GM19397 (cell line): ENCODE data around the gene ATP8A1.
"Not testable (repeated sequence)": the region's sequence is repeated elsewhere in the genome, so short reads cannot be mapped to it uniquely, and the experiment has no call there.

Experiments
- ATAC-seq: cut with Tn5 transposase; IDR thresholded peaks from one replicate; pipeline ENCODE4 v1.9.1; 2021; ENCODE audit warnings: mild to moderate bottlenecking, moderate library complexity; ENCODE audit not compliant: unreplicated experiment

The ATP8A1 gene

DNA sequence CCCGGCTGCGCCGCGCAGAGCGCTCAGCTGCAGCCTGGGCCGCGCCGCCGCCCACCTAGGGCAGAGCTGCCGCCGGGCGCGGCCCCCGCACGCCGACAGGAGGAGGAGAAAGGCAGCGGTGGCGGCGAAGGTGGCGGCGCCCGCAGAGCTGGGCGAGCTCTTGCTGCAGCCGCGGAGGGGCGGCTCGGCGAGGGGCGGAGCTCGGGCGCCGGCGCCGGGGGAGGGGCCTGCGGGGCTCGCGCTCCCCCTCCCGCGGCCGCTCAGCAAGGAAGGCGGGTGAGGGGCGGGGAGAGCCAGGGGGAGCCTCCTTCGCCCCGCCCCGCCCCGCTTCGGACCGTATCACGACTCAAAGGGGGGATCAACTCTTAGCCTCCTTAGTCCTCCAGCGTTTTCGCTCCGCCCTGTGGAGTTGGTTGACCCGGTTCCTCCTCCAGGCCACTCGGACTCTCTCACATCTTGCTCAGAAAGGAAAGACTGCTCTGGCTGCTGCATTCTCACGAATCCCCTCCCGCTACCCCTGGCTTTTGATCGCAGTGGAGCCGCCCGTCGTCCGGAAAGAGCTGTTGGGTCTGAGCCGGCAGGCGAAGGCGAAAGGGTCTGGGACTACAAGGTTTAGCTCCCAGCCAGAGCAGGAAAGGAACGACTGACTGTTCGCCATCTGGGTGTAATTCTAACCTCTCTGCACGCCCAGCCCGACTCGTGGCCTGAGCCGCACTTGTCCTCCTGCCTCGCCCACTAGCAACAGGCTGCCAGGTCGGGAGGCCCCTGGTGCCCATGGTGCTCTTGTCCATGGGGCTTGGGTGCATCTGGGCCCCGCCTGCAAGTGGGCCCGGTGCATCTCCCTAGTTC lies at the start of gene ATP8A1:
Gene ATP8A1 (minus strand): TSS at position 162 of the 849 bp plus-strand sequence. CDS start 232 bp downstream, outside the sequence.
- peak; percentile 77 for ATAC-seq

DNA sequence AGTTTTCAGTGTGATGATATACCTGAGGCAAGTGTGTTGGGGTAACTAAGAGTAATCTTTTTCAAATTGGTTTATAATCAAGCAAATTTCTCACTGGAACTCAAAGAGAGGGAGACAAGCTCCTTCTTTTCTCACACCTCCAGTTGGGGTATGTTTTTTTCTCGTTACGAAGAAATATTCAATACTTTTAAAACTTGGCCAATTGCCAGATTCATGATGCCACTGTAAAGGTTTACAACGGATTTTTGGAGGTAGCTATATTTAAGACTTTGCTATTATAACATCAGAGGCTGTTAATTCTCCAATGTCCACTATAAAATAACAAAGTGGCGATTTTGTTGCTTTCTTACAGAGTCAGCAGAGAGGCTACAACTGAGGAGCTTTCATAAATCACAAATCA lies 49.2 kb upstream of the ATP8A1 start:
- no peak for ATAC-seq

DNA sequence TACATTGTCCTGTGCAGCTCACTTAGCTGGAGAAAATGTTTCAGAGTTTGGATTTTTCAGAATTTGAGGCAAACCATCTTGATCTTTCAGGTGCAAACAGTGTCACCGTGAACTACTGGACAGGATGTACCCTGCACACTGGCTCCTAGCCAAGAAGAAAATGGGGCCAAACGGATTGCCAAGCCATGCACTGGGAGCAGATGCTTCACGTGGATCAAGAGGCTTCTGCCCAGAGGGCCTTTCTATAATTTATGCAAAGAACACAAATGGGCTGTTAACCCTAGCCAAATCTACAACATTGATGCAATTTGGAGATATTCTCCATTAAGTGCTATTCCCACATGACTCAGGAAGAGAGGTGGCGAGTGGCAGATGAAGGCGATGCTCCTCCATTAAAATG lies 46.9 kb upstream of the ATP8A1 start:
- no peak for ATAC-seq

DNA sequence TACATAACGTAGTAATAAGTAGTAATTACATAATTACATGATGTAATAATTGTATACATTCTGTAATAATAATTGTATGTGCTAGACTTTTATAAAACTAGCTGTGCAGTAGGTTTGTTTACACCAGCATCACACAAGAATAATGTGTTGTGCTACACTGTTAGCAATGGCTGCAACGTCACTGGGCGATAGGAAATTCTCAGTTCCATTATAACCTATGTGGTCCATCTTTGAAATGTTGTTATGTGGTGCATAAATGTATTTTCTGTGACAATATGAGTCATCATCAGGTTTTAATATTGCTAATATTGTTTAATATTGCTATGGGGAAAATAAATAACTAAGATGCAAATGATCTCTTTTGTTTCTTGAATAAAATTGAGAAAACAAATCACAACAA lies 46.0 kb upstream of the ATP8A1 start:
- no peak for ATAC-seq

DNA sequence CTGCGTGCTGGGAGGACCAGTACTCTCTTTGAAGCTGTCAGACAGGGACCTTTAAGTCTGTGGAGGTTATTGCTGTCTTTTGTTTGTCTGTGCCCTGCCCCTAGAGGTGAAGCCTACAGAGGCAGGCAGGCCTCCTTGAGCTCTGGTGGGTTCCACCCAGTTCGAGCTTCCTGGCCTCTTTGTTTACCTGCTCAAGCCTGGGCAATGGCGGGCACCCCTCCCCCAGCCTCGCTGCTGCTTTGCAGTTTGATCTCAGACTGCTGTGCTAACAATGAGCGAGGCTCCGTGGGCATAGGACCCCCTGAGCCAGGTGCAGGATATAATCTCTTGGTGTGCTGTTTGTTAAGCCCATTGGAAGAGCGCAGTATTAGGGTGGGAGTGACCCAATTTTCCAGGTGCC lies 44.9 kb upstream of the ATP8A1 start:
- ATAC-seq, result not testable (repeated sequence)

DNA sequence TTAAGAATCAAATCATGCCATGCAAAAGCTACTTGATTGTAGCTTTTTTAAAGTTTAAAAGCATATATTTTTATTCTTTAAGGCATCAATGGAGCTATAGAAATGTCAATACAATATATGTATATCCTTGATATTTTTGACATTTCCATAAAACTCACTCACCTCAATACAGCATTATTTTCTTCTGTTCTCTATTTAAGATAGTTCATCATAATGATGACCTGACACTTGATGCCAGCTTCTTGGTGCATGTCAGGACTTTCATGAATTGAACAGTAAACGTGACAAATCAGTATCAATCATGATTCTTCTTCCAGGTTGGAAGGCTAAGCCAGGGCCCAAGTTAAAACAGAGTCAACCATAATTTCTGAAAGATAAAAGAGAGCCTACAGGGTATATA lies 33.6 kb upstream of the ATP8A1 start:
- no peak for ATAC-seq

DNA sequence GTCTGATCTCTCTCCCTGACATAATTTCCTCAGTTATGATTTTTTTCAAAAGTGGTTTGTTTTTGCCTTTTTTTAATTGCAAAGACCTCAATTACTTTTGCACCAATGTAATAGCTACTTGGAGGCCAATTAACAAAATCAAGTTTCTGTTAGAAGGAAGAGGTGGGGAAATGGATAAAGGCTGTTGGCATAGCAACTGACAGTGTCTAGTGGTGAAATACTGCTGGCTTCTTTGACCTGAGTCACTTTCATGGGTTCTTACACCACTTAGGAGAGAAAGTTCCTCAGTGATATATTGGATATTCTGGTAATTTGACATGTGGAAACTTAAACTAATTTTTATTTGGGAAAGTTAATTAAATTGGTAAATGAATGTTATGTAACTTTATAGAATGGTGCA lies 26.5 kb upstream of the ATP8A1 start:
- ATAC-seq, result no peak

DNA sequence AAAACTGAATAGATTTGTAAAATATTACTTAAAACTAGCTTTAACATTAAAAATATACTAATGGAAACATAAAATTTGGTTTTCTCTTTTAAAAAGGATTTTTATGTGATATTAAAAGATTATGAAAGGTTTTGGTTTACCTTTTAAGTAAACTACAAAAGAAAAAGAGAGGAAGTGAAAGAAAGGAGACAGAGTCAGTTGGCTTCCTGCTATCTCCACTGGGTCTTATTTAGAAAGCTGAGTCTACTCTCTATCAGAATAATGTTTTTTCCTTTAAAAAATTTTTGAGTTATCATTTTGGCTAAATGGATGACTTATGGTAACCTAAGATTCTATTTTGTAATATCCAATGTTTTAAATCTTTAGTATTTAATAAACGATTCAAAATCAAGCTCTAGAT lies 21.6 kb upstream of the ATP8A1 start:
- no peak for ATAC-seq

DNA sequence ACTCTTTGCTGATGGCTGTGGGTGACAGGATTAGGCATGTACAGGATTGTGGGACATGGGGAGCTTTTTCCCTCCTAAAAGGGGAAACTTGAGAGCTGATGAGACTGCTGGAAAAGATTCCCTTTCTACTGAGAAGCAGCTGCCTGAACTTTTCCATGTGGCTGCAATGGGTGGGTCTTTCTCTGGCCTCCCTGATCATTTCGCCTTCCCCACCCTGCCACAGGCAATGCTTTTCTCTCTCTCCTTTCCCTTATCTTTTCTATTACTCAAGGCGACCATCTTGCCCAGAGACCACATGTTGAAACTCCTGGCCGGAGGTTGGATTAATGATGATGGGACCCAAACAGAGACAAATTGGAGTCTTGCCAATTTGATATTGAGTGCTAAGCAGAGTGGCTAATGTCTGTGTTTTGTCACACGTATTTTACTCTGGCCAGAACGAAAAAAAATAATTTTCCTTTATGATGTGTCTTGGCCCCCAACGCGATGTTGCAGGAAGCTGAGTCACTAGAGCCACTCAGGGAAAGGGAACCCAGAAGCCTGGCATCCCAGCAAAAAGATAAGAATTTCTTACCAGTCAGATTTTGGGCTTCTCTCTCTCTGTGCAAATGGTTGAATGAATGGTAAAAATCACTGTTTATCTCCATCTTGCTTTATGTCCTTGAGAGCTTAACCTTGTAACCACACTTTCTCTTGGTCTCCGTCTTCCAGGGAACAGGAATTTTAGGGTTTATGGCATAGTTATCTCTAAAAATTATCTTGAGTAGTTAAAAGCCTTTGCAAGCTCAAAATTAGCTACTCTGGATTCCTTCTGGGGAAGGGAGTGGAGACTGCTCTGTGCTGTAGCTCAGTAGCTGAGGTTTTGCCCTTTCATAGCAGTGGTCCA lies 19.4 kb upstream of the ATP8A1 start:
- ATAC-seq, result no peak

DNA sequence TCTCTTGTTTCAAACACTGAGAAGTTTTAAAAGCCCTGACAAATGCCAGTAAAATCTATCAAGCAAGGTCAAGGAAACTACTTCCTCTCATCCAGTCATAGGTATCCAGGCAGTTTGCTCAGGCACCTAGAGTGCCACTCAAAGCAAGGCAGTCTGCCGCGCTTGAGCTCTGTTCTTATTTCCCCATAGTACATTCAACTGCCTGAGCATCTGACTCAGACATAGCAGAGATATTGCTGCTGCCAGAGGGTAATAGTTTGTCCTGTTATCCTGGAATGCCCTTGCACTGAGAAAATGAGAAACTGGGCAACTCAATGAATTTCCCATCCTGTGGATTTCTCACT lies 16.1 kb upstream of the ATP8A1 start:
- ATAC-seq, result no peak

DNA sequence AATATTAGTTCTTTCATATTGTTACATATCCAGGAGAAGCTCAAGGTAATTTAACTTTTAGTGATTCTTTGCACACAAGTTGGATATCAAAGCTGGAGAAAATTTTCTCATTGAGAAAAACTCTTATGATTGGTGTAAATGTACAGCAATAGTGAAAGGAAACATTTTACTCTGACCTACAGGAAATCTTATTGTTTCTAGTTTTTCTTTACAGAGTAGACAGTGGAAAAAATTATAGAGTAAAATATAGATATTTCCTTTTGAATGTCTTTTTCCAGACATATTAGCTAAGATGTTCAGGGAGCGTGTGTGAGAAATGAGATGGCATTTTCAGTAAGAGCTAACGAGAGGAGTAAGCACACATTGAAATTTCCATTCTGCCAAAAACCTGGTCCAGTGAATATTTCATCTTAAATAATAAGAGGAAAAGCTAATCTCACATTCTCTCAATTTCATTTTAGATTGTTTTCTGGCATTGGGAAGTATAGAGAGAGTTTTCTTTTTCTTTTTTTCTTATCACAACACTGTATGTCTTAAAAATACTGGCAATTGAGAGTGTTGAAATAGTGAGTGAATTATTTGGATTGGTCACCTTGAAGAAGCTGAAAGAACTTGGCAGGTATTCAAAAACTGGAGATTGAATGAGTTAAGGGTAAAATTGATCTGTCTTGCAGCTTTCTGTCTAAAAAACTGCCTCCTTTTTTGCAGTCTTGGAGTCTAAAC lies 15.6 kb upstream of the ATP8A1 start:
- ATAC-seq, result no peak

DNA sequence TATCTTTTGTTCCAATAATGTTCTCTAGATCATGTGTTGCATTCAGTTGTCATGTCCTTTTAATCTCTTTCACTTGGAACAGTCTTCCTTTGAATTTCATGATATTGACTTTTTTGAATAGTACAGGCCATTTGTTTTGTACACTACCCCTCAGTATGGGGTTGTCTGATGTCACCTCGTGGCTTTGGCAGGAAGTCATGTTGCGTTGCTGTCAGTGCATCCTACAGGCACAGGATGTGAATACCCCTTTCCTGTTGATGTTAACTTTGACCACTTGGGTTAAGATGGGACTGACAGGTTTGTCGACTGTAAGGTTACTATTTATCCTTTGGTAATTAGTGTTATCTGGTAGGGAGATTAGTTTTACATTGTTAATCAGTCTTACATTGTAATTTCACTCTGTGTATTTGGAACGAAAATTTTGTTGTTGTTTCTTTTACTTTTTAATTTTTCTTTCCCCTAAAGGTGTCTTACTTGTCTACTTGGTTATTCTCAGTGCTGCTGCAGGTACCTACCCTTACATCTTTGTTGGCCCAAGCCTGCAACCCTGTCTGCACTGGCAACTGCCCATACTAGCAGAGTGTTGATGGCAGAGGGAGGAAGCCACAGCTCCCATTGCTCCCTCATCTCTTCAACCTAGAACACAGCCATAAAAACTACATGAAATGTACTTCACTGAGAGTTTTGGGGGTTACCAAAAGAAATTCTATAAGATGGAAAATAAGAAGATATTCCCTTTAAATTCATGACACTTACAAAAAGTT lies 14.7 kb upstream of the ATP8A1 start:
- ATAC-seq, result peak; percentile 85

DNA sequence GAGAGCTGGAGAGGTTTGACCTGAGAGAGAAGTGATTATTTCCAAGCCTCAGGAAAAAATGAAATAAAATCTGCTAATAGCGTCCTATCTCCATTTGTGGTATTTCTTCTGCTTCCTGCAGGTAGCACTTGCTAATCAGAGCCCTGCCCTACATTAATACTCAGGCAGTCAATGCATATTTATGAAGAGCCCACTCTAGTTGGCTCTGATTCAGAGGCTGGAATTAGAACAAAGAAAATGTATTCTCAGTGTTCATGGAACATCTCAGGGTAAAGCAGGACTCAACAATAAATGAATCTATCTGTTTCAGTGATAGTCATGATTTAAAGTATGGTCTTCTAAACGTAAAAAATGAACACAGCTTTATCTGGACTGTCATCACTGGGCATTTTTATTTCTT lies 1.4 kb upstream of the ATP8A1 start:
- no peak for ATAC-seq

DNA sequence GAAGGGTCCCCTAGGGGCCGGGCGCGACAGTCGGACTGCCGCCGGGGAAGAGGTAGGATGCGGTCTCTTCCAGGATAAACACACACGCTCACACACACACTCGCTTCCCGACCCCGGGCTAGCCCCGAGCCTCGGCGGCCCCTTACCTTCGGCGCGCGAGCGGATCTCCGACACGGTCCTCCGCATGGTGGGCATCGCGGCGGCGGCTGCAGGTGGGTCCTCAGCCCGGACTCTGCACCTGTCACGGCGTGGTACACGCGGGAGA lies 294 bp downstream of the ATP8A1 start:
- no peak for ATAC-seq

DNA sequence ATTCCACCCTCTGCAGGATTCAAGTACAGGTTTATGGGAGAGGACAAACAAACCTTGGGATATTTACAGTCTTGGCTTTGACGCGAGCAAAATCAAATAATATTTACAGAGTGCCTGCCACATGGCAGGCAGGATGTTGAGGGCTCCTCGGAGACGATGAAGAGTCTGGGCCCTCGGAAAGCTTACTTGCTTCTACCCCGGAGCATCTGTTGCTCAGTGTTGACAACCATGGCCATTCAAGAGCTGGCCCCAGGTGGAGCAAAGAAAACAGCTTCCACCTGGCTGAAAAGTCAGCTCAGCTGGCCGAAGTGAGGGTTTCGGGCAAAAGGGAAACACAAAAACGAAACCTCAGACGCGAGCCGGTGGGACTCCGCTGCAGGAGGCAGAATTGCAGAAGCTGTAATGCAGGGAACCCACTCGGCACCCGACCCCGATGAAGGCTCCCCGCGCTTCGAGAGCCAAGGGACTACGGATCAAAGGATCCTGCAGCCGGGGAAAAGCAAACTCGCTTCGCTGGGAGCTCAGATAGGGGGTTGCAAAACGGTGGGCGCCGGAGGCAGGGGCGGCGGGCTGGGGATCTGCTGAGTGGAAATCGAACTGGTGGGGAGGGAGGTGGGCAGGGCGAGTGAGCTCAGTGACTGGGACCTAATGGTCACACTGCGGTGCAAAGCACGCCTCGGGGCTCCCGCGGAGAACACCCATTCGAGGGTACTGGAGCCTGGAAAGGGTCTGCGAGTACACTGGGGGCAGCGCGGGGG lies 805 bp downstream of the ATP8A1 start:
- ATAC-seq, result peak; percentile 23

DNA sequence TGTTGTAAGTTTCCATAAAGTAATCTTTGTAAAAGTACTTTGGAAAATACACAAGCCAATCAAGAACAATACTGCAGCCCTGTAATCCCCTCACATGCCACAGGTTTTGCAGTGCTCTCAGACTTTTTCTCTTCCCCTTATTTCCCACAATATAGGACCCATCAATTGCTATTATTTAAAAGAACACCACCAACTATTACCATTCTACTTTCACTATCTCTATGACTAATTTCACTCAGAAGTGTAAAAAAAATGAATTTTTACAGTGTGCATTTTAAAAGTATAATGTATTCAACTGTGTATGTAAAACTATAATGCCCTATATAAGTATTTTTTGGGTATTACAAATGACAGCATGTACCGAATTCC lies 1.7 kb downstream of the ATP8A1 start:
- ATAC-seq, result no peak

DNA sequence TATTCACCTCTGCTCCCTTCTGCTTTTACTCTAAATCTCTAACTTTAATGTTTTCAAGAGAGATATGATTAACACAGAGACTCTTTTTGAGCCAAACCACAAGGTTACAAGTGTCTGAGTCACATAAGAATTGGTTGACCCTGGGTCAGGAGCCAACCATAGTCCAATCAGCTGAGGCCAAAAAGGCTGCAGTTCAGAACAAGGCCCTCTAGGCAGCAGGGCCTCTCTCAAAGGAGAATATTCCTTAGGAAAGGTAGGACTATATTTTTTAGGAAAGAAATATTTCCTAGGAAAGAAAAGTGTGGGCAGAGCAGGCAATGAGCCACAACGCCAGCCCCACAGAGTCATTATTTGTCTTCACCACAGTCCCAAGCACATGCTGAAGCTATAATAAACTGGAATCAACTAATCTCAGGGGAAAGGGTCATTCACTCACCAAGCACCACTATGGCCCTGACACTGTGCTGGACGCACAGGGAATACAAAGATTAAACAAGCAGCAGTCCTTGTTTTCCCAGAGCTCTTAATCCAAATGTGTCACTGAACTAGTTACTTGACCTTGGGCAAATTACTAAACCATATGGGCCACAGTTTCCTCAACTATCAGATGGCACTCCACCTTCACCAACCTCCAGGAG lies 2.2 kb downstream of the ATP8A1 start:
- ATAC-seq, result no peak

DNA sequence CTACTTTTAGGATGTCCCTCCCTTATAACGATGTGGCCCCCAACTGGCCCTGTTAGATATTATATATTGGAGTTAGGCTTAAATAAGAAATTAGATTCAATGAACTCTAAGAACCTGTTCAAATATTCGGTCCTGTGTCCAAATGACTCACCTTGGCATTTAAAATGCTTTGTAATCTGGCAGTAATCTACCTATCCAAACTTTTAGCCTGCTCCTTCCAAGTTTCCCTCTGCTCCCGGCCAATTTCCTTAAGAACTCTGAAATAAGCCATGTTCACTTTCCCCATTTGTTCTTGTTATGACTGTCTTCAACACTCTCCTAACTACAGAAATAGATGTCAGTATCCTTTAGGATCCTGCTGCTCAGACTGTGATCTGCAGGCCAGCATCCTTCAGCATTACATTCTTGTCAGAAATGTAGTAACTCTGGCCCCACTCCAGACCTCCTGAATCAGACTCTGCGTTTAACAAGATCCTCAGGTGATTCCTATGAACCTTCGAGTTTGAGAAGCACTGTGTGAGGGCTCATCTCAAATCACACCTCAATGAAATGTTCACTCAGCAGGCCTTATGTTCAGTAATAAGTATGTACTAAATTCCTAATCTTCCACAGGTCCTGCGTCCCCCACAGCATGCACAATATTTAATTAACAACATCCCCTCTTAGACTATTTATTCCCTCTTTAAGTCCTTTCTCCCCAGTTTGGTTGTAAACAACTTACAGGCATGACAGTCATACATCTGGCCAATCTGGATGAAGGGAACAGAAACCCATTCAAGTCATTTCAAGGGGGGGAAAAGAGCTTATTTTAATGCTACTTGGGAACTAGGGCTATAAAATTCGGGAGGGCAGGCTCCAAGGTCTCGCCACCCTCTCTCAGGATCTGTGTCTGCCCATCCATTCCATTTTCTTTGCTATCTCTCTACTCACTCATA lies 3.0 kb downstream of the ATP8A1 start:
- no peak for ATAC-seq
